CD4-positive, alpha-beta T cell treated with Interleukin-17A for 1 hour (primary cell): ENCODE measurements around the gene AIFM3.

ENCODE experiments used
- DNase-seq: peaks from one replicate; pipeline ENCODE4 v3.0.0-alpha.2; 2020

The AIFM3 gene

DNA sequence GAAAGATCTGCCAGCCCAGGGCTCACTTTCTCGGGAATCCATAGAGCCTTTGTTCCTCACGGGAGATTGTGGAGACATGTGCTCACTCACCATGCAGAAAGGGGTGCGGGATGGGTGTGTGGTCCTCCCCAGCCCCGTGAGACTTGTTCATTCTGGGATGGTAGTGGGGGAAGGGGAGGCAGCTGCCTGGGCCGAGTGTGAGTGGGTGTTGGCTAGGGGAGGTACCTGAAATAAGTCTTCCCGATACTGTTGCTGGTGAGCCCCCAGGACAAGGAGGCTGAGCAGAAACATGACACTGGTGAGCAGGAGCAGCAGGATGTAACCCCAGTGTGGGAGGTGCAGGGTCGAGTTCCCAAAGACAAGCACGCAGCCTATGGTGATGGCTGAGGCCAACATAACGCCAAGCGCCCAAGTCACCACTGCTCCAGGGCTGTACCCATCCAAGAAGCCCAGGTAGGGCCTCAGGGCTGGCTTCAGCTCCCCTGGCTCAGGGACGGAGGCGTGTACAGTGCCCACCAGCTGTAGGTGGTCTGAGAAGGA lies 62.5 kb downstream of the AIFM3 start:
- DNase-seq = no peak

DNA sequence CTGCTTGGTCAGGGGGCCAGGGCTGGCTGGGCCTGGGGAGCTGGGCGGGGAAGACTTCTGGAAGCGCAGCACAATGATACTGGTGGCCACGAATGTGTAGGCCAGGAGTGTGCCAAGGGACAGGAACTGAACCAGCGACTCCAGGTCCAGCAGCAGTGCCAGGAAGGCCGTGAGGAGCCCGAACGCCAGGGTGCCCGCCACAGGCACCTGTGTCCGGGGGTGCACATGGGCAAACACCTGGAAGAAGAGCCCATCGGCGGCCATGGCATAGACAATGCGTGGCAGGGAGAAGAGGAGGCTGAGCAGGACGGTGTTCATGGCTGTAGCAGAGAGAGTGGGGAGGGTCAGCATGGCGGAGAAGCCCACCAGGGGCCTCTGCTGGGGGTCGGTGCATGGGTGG lies 63.0 kb downstream of the AIFM3 start:
- no peak for DNase-seq
